Hindlimb muscle (tissue), 1 donor: ENCODE results near the gene B9D1. TPM values are rescaled to one million over a fixed set of nuclear protein-coding genes. Genes with fewer than 3 reads are reported as not detected.
A peak's percentile ranks its signal among the peaks of the same experiment; 100 is the strongest.

Source experiments
- DNase-seq: peaks from one replicate; pipeline ENCODE4 v3.0.0-alpha.2; 2013
- polyA plus RNA-seq: library from polyadenylated mRNA; unstranded; fragments of 120-200 nt; gene quantifications from one replicate; pipeline ENCODE4 v1.2.1, GENCODE V29; 2013; ENCODE audit not compliant: insufficient read length

B9D1 gene
- polyA plus RNA-seq, 1 donor: 6.1 TPM

- no peak for DNase-seq
Observed at GRCh38 chr17:19301274-19301951, 61.1 kb downstream of the B9D1 start.

GRCh38 chr17:19299866-19300265 is 62.7 kb downstream of the B9D1 start:
- DNase-seq: no peak

- no peak for DNase-seq
Observed at GRCh38 chr17:19299214-19299747, 63.2 kb downstream of the B9D1 start.

- no peak for DNase-seq
Observed at GRCh38 chr17:19298569-19299213, 63.8 kb downstream of the B9D1 start.

- DNase-seq: no peak
Observed at GRCh38 chr17:19296786-19297778, 65.4 kb downstream of the B9D1 start.

- DNase-seq: peak; percentile 42
Observed at GRCh38 chr17:19295473-19296135, 66.9 kb downstream of the B9D1 start.

GRCh38 chr17:19294443-19294842 is 68.1 kb downstream of the B9D1 start:
- DNase-seq: no peak

Other genes with a start within 250 kb of the B9D1 start
- 2.1 TPM for gene GRAPL, start 235.1 kb downstream of the B9D1 start, polyA plus RNA-seq
- 28.8 TPM for gene EPN2, start 125.4 kb downstream of the B9D1 start, polyA plus RNA-seq
- 23.5 TPM for gene MAPK7, start 15.8 kb upstream of the B9D1 start, polyA plus RNA-seq
- gene MFAP4, start 24.5 kb upstream of the B9D1 start, polyA plus RNA-seq: 233 TPM
- 1.9 TPM for gene RNF112, start 48.5 kb upstream of the B9D1 start, polyA plus RNA-seq
- 1.3 TPM for gene SLC47A1, start 171.1 kb upstream of the B9D1 start, polyA plus RNA-seq